Activated effector memory CD4-positive, alpha-beta T cell treated with anti-CD3 and anti-CD28 coated beads, Interleukin-2, amount 50 U/mL, for 16 hours (primary cell): ENCODE data around the gene CTBP1.

Experiments
- DNase-seq: peaks from one replicate; pipeline ENCODE4 v3.0.0-alpha.2; 2020

The CTBP1 gene

DNA sequence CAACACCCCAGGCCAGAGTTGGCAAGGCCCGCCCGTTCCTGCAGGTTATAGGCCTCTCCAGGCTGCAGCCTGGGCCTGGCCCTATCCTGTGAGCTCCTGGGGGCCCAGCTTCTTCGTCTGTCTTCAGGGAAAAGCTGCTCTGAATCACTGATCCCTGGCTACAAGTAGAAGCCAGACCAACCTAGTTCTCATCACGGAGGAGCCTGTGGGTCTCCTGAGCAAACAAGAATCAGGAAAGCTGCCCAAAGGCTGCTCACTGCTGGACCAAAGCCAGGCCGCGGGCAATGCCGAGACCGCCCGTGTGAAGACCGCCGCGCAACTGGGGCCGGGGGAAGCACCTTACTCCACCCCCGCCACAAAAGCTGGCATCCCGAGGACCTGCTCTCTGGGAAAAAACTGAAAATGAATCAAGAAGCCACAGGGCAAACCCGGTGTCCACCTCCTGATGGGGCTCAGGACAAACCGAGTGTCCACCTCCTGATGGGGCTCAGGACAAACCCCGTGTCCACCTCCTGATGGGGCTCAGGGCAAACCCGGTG lies 12.8 kb downstream of the CTBP1 start:
- peak; percentile 46 for DNase-seq

DNA sequence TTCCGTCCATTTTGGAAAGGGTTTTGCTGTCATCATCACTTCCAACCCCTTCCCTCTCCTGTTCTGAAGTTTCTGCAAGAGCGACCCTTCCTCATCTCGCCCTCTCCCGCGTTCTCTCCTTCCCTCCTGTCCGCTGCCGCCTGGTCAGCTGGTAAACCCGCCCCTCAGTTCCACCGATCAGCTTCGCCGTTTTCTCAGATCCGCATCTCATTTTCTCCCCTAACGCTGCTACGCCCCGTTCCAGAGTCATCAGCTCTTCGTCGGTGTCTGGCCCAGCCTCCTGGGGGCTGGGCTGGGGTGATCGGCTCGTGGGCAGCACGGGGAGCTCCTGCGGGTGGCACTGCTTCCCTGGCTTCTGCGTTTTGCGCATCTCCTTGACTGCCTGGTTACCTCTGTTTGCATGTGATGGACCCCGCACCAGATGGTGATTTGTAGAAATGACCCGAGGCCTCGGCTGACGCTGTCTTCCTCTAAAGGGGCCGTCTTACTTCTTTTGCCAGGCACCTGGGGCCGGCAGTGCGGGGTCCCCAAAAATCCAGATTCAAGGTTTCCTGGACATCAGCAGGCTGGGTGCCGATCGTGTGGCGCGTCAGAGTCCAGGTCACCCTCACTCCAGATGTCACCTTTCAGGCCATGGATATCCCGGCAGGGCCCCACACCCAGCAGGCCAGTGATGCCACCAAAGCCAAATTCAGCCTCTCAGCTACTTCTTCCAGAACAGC lies 13.4 kb downstream of the CTBP1 start:
- DNase-seq = peak; percentile 54

DNA sequence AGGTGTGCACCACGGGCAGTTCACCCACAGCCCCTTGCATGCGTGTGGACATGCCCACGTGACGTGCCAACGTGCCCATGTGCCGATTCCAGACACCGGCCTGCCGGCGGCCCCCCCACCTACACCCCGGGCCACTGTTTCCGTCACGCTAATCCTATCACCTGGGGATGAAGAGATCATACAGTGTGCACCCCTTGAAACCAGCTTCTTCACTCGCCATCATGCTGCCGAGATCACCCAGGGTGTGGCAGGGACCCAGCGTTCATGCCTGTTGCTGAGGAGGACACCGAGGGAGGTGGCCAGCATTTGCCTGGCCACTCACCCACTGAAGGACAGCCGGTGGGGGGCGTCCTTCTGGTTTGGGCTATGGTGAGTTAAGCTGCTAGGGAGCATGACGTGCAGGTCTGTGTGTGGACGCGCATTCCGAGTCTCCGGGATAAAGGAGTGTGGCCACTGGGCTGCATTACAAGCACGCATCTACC lies 14.1 kb downstream of the CTBP1 start:
- DNase-seq = peak; percentile 59

DNA sequence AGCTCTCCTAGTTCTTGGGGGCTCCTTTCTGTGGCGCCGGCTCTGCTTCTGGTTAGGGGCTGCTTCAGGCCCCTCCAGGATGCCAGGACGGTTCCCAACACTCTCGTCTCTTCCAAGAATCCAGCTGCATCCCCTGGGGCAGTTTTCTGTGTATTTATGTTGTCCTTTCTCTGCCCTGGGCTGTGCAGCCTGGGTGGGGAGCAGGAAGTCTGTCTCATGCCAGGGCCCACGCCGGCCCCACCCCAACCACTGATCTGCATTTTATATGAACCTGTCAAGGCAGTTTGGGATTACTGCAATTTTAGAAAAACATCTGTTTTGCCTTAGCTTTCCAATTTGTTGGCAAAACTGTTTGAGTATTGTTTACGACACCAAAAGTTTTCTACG lies 14.6 kb downstream of the CTBP1 start:
- DNase-seq = no peak

GRCh38 chr4:1233641-1234308 lies 15.2 kb downstream of the CTBP1 start:
- no peak for DNase-seq

DNA sequence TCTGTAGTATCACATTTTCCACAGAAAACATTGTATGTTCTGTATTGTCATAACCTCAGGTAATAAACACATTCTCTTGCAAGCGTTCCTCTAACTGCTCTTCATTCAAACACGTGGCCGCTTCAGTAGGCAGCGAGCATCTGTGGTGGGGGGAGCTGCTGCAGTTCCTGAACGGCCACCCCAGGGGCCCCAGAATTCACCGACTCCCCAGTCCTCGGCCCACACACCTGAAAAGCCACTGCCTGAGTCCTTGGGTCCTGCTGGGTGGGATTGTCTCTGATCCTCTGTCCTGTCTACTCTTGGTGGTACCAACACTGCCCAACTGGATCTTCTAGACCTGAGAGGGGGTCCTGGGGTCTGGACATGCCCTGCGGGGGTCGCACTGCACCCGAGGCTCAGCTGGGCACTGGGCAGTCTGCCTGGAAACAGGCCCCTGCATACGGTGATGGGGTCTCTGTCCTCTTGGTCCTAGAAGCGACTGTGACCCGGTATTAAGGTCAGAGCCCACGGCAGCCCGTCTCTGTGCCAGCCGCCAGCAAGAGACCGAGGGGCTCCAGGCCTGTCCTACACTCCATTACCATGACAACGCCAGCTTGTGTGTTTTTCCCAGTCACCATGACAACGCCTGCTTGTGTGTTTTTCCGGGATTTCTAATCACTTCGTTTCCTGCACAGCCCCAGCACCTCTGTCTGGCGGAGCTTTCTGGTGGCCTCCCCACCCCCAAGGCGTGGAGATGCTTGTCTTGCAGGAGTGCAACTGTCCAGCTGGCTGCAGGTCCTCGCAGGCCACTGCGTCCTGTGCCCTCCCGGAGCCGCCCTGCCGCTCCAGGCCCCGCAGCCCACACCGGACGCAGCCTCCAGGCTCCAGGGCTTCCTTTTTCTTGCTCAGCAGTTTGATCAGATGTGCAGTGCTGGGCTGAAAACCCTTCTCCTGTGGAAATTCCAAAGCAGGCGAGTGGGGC lies 16.0 kb downstream of the CTBP1 start:
- no peak for DNase-seq

DNA sequence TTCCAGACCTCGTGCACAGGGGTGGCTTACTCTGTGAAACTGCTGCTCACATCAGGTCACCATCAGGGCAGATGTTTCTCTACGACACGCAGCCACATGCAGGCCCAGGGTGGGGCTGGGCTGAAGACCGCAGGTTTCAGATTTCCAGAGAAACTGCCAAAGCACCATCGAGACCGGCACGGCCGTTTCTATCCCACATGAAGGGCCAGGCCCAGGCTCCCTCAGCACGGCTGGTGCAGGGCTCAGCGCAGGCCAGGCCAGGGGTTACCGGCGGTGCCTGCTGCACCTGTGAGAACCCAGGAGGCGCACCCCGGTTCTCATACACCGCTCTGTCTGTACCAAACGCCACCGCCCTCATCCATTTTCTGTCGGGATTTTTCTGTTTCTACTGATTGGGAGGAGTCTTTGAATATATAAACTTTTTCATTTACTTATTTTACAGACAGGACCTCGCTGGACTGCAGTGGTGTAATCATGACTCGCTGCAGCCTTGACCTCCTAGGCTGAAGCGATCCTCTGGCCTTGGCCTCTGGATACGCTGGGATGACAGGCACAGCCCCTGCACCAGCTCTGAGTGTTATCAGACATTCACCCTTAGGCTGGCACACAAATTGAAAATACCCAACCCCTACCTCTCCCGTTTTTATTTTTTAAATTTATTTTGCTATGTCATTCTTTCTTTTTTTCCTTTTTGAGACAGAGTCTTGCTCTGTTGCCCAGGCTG lies 17.1 kb downstream of the CTBP1 start:
- no peak for DNase-seq

GRCh38 chr4:1230971-1231636 lies 17.8 kb downstream of the CTBP1 start:
- no peak for DNase-seq

- no peak for DNase-seq
These were observed 18.6 kb downstream of the CTBP1 start for GRCh38 chr4:1230316-1230715.

DNA sequence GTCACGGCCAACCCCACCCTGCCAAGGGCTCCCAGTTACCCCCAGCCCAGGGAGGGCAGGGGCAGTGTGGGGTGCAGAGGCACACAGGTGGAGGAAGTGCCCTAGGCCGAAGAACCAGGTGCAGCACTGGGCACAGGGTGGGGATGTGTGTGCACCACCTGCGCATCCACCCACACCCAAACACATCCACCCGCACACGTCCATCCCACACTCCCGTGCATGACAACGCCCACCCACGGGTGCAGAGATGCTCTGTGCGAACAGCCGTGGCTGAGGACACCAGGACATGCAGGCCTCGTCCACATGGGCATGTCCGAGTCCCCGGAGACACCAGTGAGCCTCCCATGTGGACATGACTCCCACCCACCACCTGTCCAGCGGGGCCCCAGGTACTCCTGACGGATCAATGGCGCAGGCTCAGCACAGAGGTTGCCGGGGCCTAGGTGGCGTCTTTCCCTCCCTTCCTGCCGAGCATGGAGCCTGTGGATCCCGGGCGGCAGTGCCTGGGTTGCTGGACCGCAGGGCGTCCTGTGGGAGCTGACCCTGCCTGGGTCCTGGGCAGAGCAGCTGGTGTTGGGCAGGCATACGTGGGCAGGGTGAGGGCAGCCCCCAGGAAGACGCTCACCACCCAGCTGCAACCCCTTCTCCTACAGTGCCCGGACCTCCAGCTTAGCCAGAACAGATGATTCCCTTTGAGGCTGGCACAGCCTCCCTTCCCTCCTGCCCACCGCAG lies 19.6 kb downstream of the CTBP1 start:
- no peak for DNase-seq

GRCh38 chr4:1227816-1228215 lies 21.1 kb downstream of the CTBP1 start:
- DNase-seq = no peak

- DNase-seq = no peak
These were observed 22.3 kb downstream of the CTBP1 start for GRCh38 chr4:1226598-1226997.

DNA sequence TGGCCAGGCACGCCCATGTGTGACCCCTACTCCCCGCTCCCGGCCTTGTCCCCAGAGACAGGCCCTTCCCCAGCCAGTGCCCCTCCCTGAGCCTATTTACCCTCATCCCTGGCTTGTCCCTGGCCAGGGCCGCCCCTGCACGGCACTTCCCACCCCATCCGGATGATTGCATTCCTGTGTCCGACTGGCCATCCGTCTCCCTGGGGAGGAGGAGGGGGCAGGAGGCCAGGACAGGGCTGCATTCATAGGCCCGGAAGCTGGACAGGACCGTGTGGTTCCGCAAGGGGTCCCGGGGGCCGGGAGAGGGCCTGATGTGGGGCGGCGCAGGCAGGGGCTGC lies 22.8 kb downstream of the CTBP1 start:
- DNase-seq = no peak

- no peak for DNase-seq
These were observed 23.4 kb downstream of the CTBP1 start for GRCh38 chr4:1225272-1226143.

- no peak for DNase-seq
These were observed 24.8 kb downstream of the CTBP1 start for GRCh38 chr4:1223841-1224809.

DNA sequence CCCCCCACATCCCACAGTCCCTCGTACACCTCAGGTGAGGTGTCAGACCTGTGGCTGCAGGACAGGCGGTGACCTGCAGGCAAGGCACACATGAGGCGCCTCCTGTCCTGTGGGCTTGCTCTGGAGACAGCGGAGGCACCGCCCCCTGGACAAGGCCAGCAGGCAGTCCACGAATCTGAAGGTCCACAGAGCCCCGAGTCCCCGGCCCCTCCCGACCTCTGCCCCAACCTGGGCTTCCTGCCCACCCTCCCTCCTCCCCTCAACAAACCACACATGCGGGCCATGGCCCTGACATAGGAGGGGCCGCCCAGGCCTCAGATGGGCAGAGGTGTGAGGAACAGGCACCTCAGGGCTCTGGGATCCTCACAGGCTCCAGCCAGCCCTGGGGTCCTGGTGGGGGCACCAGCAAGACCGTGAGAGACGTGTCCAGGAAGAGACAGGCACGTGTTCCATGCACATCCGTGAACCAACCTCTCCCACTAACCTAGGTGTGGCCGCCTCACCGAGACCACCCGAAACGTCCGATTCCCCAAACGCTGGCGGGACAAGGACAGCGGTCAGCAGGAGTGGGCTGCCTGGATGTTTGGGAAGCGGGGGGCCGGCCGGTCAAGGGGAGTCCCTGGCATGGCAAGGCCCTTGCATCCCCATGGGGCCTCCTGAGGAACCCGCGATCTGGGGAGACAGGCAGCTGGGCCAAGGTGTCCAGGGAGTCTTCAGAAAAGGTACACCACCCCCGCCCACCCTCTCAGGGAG lies 25.8 kb downstream of the CTBP1 start:
- no peak for DNase-seq

DNA sequence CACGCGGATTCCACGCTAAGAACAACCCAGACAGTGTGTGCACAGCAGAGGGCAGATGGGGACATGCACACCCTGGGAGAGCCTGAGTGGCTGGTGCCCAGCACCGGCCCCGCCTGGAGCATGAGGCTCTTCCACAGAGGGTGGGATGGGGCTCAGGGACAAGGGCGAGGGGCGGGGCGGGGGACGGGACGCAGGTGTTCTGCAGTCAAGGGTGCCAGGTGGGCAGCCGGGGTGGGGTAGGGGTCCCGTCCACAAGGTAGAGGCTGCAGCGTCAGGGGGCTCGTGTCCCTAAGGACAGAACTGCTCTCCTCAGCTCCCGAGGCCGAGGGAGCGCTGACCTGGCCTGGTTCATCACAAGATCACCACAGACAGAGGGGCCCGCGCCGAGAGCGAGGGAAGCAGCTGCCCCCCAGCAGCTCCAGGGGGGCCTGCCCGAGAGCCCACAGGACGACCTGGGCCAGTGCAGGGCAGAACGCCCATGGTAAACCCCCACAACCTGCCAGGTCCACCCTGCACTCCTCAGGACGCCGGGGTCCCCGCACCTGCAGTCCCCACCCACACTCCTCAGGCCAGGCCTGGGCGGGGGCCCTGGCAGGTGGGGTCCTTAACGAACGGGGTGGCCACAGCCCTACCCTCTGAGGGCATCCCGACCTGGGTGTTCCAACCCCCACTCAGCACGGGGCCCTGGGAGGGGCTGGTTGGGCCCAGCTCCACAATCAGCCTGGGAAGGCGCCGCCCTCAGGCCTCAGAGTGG lies 26.7 kb downstream of the CTBP1 start:
- DNase-seq = no peak
